PC-3 (cell line): ENCODE results near the gene ZNF584. TPM values are rescaled to one million over a fixed set of nuclear protein-coding genes. Genes with fewer than 3 reads are reported as not detected.

Experiments used
- ATAC-seq: fragments of 200-7000 bp; cut with Tn5 transposase; 2 replicates; pipeline ENCODE4 v1.9.1; 2020; ENCODE audit warnings: mild to moderate bottlenecking, moderate library complexity
- BruUV-seq: library from RNA; stranded (reverse); fragments of 400-500 nt; replicated peaks from 2 replicates; lab custom pipeline; 2021; lab: Mats Ljungman, UMichigan
- CTCF ChIA-PET: fragments of 300-600 bp; sonication (Branson Sonifier 250); formaldehyde crosslinking; loops from one replicate; lab custom pipeline; 2022; ENCODE audit warnings: antibody characterized with exemption; lab: Charles Lee
- POLR2A ChIA-PET: fragments of 300-600 bp; sonication (Branson Sonifier 250); formaldehyde crosslinking; loops from one replicate; lab custom pipeline; 2022; ENCODE audit warnings: antibody characterized with exemption; ENCODE audit not compliant: unreplicated experiment; lab: Charles Lee
- DNase-seq: peaks from one replicate; pipeline ENCODE4 v3.0.0-alpha.2; 2015
- H2AFZ ChIP-seq: fragments of 300-600 bp; sonication (generic); 2 replicates; pipeline ENCODE4 v1.6.0; 2016; ENCODE audit warnings: antibody characterized with exemption, low read length
- H3F3A ChIP-seq: fragments of 300-600 bp; sonication (generic); one replicate; pipeline ENCODE4 v1.6.0; 2017; ENCODE audit warnings: antibody characterized with exemption, low read length, control low read depth, mild to moderate bottlenecking; ENCODE audit not compliant: unreplicated experiment
- H3K27ac ChIP-seq: fragments of 300-600 bp; sonication (generic); 2 replicates; pipeline ENCODE4 v1.5.1; 2016; ENCODE audit warnings: mild to moderate bottlenecking, low read length
- H3K27me3 ChIP-seq: fragments of 300-600 bp; sonication (generic); 2 replicates; pipeline ENCODE4 v1.6.1; 2016; ENCODE audit warnings: low read length, mixed read lengths
- H3K36me3 ChIP-seq: fragments of 300-600 bp; sonication (generic); 2 replicates; pipeline ENCODE4 v1.6.1; 2016; ENCODE audit warnings: low read depth, mixed run types, low read length, mixed read lengths
- H3K4me1 ChIP-seq: fragments of 300-600 bp; sonication (generic); 2 replicates; pipeline ENCODE4 v1.5.1; 2016; ENCODE audit warnings: low read length; ENCODE audit not compliant: insufficient read depth
- H3K4me2 ChIP-seq: fragments of 300-600 bp; sonication (generic); 2 replicates; pipeline ENCODE4 v1.6.0; 2016; ENCODE audit warnings: low read length
- H3K4me3 ChIP-seq: fragments of 300-600 bp; sonication (generic); 2 replicates; pipeline ENCODE4 v1.5.1; 2016; ENCODE audit warnings: mild to moderate bottlenecking, low read length, mixed read lengths
- H3K79me2 ChIP-seq: fragments of 300-600 bp; sonication (generic); 2 replicates; pipeline ENCODE4 v1.6.1; 2017; ENCODE audit warnings: low read length, mixed read lengths
- H3K9ac ChIP-seq: fragments of 300-600 bp; sonication (generic); 2 replicates; pipeline ENCODE4 v1.6.0; 2016; ENCODE audit warnings: mild to moderate bottlenecking, low read length
- H3K9me2 ChIP-seq: fragments of 300-600 bp; sonication (generic); replicated peaks from 2 replicates; pipeline ENCODE4 v1.6.1; 2016; ENCODE audit warnings: mixed run types, low read length, mixed read lengths
- H3K9me3 ChIP-seq: fragments of 300-600 bp; sonication (generic); 2 replicates; pipeline ENCODE4 v1.6.1; 2016; ENCODE audit warnings: low read length, mixed read lengths
- H4K20me1 ChIP-seq: fragments of 300-600 bp; sonication (generic); 2 replicates; pipeline ENCODE4 v1.6.1; 2016; ENCODE audit warnings: low read length, mixed read lengths
- EZH2 ChIP-seq: fragments of 300-600 bp; sonication (generic); IDR thresholded peaks from one replicate; pipeline ENCODE4 v1.6.1; 2017; ENCODE audit warnings: antibody characterized with exemption, mild to moderate bottlenecking, low read length; ENCODE audit not compliant: unreplicated experiment
- EZH2phosphoT487 ChIP-seq: fragments of 300-600 bp; sonication (generic); IDR thresholded peaks from 2 replicates; pipeline ENCODE4 v1.6.1; 2018; ENCODE audit warnings: mild to moderate bottlenecking, antibody characterized with exemption, low read length, borderline replicate concordance
- intact Hi-C: fragments of 100-400 bp; cut with micrococcal nuclease; formaldehyde crosslinking; loops from 2 replicates; pipeline ENCODE4 v1.9.0; 2023
- total RNA-seq: library from RNA; depleted of rRNA; stranded (reverse); fragments of >200 nt; gene quantifications from 2 replicates; pipeline ENCODE4 v1.2.3, GENCODE V29; 2014
- TF ChIP-seq, protein P1 (sequence below): fragments of 300-600 bp; sonication (generic); conservative IDR thresholded peaks from 2 replicates; pipeline ENCODE4 v1.5.1; 2017; ENCODE audit warnings: antibody characterized with exemption, low read depth, mild to moderate bottlenecking, low read length

The ZNF584 gene
- total RNA-seq, 1 experiment from 2014 or later: 49.2 TPM

DNA sequence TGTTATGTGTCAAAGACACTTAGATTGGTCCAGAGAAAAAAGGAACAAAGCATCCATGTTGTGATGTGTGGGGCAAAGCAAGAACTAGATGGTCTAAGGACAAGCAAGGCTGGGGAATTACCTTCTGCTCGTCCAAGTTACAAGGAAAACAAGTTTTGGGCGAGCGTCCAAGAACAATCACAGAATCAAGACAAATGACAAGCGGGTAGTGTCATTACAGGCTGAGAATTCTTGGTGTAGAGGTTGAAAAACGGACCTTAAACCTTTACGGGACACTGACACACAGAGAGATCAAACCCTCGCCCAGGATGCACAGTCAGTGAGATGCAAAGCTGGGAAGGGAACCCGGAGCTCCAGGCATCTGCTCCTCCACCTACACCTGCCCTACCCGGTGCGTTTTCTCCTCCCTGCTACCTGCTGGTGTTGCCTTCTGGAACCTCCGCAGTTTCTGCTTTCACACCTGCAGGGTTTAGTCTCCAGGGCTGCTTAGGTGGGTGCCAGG is 42.5 kb downstream of the ZNF584 start:
- intact Hi-C loops: loop anchor here (1.0 to 2.0 kb wide), 2 partner anchors 42 to 70 kb away; partner anchors contain the start of gene ZNF837
- H3K9ac ChIP-seq: 0 out of 2 replicates have a peak overlapping the region, but pooled peaks have one; percentile 73
- BruUV-seq: no TSS peak
- no peaks in the 10 kb centered on the region for H4K20me1 ChIP-seq
- no peak overlapping the region for H3K27ac ChIP-seq
- H3K36me3 ChIP-seq: no peaks in the 10 kb centered on the region
- no peaks in the 10 kb centered on the region for H3F3A ChIP-seq
- H3K9me3 ChIP-seq: peaks cover 25% of the 10 kb centered on the region
- ATAC-seq (peak; percentile 52), DNase-seq (peak; percentile 51)
- no peaks in the 10 kb centered on the region for H3K9me2 ChIP-seq
- peaks cover 4% of the 10 kb centered on the region; the same call in 1 of the 2 replicates for H3K79me2 ChIP-seq
- H3K4me3 ChIP-seq: peak overlapping the region; percentile 74
- peak overlapping the region; percentile 93 for H2AFZ ChIP-seq
- peak overlapping the region; percentile 90 for H3K4me2 ChIP-seq
- POLR2A ChIA-PET: interaction anchor here (0.7 kb wide), 1 partner anchor 32 kb away, joined by 3 read pairs; no protein-coding TSS in a partner anchor
- no peaks in the 10 kb centered on the region for H3K27me3 ChIP-seq
- TF ChIP-seq EZH2: no peak
- TF ChIP-seq, protein P1, sequence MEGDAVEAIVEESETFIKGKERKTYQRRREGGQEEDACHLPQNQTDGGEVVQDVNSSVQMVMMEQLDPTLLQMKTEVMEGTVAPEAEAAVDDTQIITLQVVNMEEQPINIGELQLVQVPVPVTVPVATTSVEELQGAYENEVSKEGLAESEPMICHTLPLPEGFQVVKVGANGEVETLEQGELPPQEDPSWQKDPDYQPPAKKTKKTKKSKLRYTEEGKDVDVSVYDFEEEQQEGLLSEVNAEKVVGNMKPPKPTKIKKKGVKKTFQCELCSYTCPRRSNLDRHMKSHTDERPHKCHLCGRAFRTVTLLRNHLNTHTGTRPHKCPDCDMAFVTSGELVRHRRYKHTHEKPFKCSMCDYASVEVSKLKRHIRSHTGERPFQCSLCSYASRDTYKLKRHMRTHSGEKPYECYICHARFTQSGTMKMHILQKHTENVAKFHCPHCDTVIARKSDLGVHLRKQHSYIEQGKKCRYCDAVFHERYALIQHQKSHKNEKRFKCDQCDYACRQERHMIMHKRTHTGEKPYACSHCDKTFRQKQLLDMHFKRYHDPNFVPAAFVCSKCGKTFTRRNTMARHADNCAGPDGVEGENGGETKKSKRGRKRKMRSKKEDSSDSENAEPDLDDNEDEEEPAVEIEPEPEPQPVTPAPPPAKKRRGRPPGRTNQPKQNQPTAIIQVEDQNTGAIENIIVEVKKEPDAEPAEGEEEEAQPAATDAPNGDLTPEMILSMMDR: no peak
- no peak for TF ChIP-seq EZH2phosphoT487
- CTCF ChIA-PET: interaction anchor here (0.6 to 1.0 kb wide), 2 partner anchors 15 to 68 kb away, joined by 3 read pairs; no protein-coding TSS in a partner anchor
- H3K4me1 ChIP-seq: peaks cover 5% of the 10 kb centered on the region

DNA sequence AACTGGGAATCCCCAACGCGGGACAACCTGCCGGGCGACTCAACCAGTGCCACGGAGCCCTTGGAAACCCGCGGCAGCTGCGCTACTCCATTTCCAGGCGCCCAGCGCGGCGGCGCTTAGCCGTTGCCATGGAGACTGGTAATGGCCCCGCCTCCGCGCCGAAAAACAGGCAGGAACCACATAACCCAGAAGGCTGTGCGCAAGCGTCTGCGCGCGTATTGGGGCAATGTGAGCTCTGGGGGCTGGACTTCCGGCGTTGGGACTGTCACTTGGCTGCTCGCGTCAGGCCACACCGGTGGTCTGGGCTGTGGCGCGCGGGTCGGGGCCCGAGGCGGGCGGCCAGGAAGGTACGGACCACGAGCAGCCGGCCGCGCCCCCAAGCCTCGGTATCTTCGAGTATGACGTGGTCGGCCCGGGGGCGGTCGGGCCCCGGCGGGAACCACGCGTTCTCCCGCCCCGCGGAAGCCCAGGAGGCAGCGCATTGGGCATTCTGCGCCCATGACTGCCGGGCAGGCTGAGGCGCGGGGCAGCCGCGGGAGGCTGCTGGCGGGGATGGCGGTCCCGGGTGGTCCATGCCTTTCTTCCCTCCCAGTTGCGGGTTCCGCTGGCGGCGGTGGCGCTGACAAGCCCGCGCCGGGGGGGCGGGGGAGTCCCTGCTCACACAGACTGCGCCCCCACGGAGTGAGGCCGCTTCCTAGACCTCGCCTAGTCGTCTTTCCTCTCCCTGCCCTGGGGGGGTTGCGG is 43.1 kb downstream of the ZNF584 start, which contains the start of gene ZNF324B:
Gene ZNF324B, plus strand, starts transcription at position 265 of the 744 bp plus-strand sequence. CDS start 2,080 bp downstream, outside the sequence.
- H3K9ac ChIP-seq: peak within 1 kb of the TSS; percentile 73
- DNase-seq: peak; percentile 99
- peaks cover 4% of the 10 kb centered on the region; the same call in 1 of the 2 replicates for H3K79me2 ChIP-seq
- H3K27ac ChIP-seq: no peak within 1 kb of the TSS
- H3K9me2 ChIP-seq: no peaks in the 10 kb centered on the region
- no peaks in the 10 kb centered on the region for H3F3A ChIP-seq
- intact Hi-C loops: loop anchor here (1.0 to 2.0 kb wide), 2 partner anchors 42 to 71 kb away; partner anchors contain the start of gene ZNF837
- ChIA-PET CTCF (interaction anchor here (0.6 to 1.0 kb wide), 2 partner anchors 16 to 67 kb away, joined by 3 read pairs; no protein-coding TSS in a partner anchor), POLR2A (interaction anchor here (0.6 kb wide), 1 partner anchor 146 kb away, joined by 3 read pairs; the partner anchor contains the start of gene ERVK3-1)
- ATAC-seq: peak; percentile 97
- H3K36me3 ChIP-seq: 0 out of 2 replicates have a peak, but pooled peaks cover 2% of the 10 kb centered on the region
- TF ChIP-seq EZH2phosphoT487 (no peak), EZH2 (no peak)
- TF ChIP-seq, protein P1: no peak
- peaks cover 25% of the 10 kb centered on the region for H3K9me3 ChIP-seq
- BruUV-seq: no TSS peak
- H3K4me3 ChIP-seq: peak within 1 kb of the TSS; percentile 74
- H3K4me2 ChIP-seq: peak within 1 kb of the TSS; percentile 90
- no peaks in the 10 kb centered on the region for H3K27me3 ChIP-seq
- peaks cover 5% of the 10 kb centered on the region for H3K4me1 ChIP-seq
- H4K20me1 ChIP-seq: no peaks in the 10 kb centered on the region
- peak within 1 kb of the TSS; percentile 93 for H2AFZ ChIP-seq
